Upper lobe of left lung (tissue), 4 donors: ENCODE results near the gene OAS1.

Experiments used
- EP300 ChIP-seq, 4 donors: sonication (generic); formaldehyde crosslinking; IDR thresholded peaks; one replicate each; pipeline ENCODE4 v1.5.1; 2017; ENCODE audit warnings: antibody characterized with exemption in 4 of 4, control low read depth in 2 of 4
- POLR2A ChIP-seq, 4 donors: fragments of 450-650 bp; IDR thresholded peaks; one replicate each; pipeline ENCODE4 v1.5.1; 2016 to 2017; ENCODE audit warnings: antibody characterized with exemption in 4 of 4, mild to moderate bottlenecking in 2 of 4
- TF ChIP-seq, protein P1 (sequence below), 6 experiments: fragments of 450-650 bp in 4 of 6; fragments of 200-600 bp in 2 of 6; sonication (generic) in 2 of 6; IDR thresholded peaks; one replicate each; pipeline ENCODE4 v1.5.1; 2016 to 2019; ENCODE audit warnings: antibody characterized with exemption in 6 of 6

GRCh38 chr12:112963227-112963861 lies 56.6 kb downstream of the OAS1 start:
- TF ChIP-seq, protein P1, sequence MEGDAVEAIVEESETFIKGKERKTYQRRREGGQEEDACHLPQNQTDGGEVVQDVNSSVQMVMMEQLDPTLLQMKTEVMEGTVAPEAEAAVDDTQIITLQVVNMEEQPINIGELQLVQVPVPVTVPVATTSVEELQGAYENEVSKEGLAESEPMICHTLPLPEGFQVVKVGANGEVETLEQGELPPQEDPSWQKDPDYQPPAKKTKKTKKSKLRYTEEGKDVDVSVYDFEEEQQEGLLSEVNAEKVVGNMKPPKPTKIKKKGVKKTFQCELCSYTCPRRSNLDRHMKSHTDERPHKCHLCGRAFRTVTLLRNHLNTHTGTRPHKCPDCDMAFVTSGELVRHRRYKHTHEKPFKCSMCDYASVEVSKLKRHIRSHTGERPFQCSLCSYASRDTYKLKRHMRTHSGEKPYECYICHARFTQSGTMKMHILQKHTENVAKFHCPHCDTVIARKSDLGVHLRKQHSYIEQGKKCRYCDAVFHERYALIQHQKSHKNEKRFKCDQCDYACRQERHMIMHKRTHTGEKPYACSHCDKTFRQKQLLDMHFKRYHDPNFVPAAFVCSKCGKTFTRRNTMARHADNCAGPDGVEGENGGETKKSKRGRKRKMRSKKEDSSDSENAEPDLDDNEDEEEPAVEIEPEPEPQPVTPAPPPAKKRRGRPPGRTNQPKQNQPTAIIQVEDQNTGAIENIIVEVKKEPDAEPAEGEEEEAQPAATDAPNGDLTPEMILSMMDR (IDR thresholded peaks at IDR 0.05) = no peak
- TF ChIP-seq EP300 (IDR thresholded peaks at IDR 0.05) = no peak
- no peak for TF ChIP-seq POLR2A (IDR thresholded peaks at IDR 0.05)
